Tibial artery (tissue), 4 donors: ENCODE data around the gene PPP1R3G.

Experiments used
- DNase-seq, 2 donors: peaks; one replicate each; pipeline ENCODE4 v3.0.0-alpha.2; 2019
- H3K27ac ChIP-seq, 2 donors: fragments of 200-600 bp; sonication (generic) in 1 of 2; 1 replicate in 1 of 2; 2 replicates in 1 of 2; pipeline ENCODE4 v1.5.1; 2018 to 2019; ENCODE audit warnings: mild to moderate bottlenecking in 1 of 2
- H3K27me3 ChIP-seq, 2 donors: fragments of 200-600 bp; sonication (generic) in 1 of 2; one replicate each; pipeline versions ENCODE4 v1.5.1 to v1.6.0; 2016 to 2019
- H3K36me3 ChIP-seq, 3 donors: fragments of 200-600 bp; sonication (generic) in 2 of 3; one replicate each; pipeline ENCODE4 v1.5.1; 2016 to 2019; ENCODE audit warnings: mild to moderate bottlenecking in 2 of 3
- H3K4me1 ChIP-seq, 4 donors: fragments of 200-600 bp; sonication (generic) in 2 of 4; 1 replicate in 3 of 4; 2 replicates in 1 of 4; pipeline ENCODE4 v1.5.1; 2016 to 2019
- H3K4me3 ChIP-seq, 2 donors: fragments of 200-600 bp; sonication (generic) in 1 of 2; 1 replicate in 1 of 2; 2 replicates in 1 of 2; pipeline ENCODE4 v1.5.1; 2018 to 2019; ENCODE audit warnings: mild to moderate bottlenecking in 2 of 2
- H3K9me3 ChIP-seq, 3 donors: fragments of 200-600 bp; sonication (generic) in 1 of 3; one replicate each; pipeline ENCODE4 v1.5.1; 2016 to 2019
- intact Hi-C: fragments of 100-400 bp; cut with DNase I; formaldehyde crosslinking; loops from one replicate; pipeline ENCODE4 v1.15.0; 2023; ENCODE audit warnings: low total_unique reads
- TF ChIP-seq, protein P1 (sequence below), 2 experiments: fragments of 200-600 bp in 1 of 2; fragments of 450-650 bp in 1 of 2; IDR thresholded peaks; one replicate each; pipeline ENCODE4 v1.5.1; 2017 to 2019; ENCODE audit warnings: antibody characterized with exemption in 2 of 2, mild to moderate bottlenecking in 1 of 2, moderate library complexity in 1 of 2

Gene PPP1R3G

DNA sequence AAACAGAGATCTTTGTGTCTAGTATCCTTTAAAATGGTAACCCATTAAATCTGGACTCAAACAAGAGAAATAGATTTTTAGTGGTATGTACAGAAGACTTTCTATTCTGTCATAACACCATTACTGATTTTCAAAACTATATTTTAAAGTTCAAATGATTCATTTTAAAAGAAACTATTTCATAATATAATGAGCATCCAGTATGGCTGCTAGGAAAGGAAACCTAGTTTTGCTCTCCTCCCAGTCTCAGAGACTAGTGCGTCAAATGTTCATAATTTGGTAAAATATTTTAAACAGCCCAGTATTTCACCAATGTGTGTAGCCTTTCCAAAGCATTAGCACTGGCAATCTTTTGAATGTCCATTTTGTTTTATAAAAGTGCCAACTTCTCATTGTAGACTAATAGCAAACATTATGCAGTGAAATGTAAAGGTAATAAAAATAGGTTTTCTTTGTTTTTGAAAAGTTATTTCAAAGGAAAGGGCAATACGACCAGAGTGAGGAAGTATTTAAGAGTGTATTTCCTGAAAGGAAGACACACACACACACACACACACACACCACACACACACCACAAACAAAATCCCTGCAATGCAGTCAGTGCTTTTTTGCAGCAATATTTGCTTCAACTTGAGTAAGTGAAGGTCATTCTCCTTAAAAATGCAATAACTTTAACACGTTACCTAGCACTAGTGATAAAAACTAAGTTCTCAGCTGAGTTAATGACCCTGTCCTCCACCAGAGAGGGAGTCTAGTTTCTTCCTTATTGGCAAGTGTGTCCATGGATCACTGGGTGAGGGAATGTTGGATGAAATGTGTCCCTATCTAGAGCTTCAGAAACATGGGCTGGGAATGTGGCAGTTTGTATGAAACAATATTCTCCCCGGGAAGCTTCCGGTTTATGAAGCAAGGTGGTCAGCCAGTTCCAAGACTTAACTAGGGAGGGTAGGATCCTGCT lies 4.6 kb downstream of the PPP1R3G start:
- no peaks in the 10 kb centered on the region for H3K27me3 ChIP-seq
- peaks cover 0 to 15% (median 11%) of the 10 kb centered on the region in 4 donors for H3K4me1 ChIP-seq
- no peaks in the 10 kb centered on the region for H3K36me3 ChIP-seq
- intact Hi-C loops: loop anchor here (10.0 kb wide), 1 partner anchor 675 kb away; no protein-coding TSS in a partner anchor
- DNase-seq: no peak
- H3K4me3 ChIP-seq: no peak overlapping the region
- H3K9me3 ChIP-seq: no peaks in the 10 kb centered on the region
- no peak overlapping the region for H3K27ac ChIP-seq
- TF ChIP-seq, protein P1, sequence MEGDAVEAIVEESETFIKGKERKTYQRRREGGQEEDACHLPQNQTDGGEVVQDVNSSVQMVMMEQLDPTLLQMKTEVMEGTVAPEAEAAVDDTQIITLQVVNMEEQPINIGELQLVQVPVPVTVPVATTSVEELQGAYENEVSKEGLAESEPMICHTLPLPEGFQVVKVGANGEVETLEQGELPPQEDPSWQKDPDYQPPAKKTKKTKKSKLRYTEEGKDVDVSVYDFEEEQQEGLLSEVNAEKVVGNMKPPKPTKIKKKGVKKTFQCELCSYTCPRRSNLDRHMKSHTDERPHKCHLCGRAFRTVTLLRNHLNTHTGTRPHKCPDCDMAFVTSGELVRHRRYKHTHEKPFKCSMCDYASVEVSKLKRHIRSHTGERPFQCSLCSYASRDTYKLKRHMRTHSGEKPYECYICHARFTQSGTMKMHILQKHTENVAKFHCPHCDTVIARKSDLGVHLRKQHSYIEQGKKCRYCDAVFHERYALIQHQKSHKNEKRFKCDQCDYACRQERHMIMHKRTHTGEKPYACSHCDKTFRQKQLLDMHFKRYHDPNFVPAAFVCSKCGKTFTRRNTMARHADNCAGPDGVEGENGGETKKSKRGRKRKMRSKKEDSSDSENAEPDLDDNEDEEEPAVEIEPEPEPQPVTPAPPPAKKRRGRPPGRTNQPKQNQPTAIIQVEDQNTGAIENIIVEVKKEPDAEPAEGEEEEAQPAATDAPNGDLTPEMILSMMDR (IDR thresholded peaks at IDR 0.05): no peak

DNA sequence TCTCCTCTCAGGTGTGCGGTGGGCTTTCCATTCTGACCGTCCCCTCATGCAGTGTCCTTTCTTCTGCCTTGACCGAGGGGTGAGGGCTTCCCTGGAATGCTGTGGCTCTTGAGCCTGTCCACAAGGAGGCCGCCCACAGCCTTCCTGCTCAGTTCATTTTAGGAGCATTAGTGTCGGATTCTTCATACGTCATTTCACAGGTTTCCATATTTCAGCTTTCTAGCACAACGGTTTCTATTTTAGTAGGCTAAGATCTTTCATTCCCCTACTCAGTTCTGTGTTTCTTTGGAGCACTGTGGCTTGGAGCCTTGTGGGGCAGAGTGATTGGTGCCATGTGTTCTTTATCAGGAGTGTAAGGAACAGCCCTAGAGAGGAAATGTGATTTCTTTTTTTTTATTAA lies 5.5 kb downstream of the PPP1R3G start:
- no peaks in the 10 kb centered on the region for H3K9me3 ChIP-seq
- TF ChIP-seq, protein P1 (IDR thresholded peaks at IDR 0.05): no peak
- no peak overlapping the region for H3K27ac ChIP-seq
- no peak for DNase-seq
- no peak overlapping the region for H3K4me3 ChIP-seq
- intact Hi-C loops: no loop called here
- H3K27me3 ChIP-seq: no peaks in the 10 kb centered on the region
- H3K4me1 ChIP-seq: peaks cover 0 to 15% (median 11%) of the 10 kb centered on the region in 4 donors
- H3K36me3 ChIP-seq: no peaks in the 10 kb centered on the region

DNA sequence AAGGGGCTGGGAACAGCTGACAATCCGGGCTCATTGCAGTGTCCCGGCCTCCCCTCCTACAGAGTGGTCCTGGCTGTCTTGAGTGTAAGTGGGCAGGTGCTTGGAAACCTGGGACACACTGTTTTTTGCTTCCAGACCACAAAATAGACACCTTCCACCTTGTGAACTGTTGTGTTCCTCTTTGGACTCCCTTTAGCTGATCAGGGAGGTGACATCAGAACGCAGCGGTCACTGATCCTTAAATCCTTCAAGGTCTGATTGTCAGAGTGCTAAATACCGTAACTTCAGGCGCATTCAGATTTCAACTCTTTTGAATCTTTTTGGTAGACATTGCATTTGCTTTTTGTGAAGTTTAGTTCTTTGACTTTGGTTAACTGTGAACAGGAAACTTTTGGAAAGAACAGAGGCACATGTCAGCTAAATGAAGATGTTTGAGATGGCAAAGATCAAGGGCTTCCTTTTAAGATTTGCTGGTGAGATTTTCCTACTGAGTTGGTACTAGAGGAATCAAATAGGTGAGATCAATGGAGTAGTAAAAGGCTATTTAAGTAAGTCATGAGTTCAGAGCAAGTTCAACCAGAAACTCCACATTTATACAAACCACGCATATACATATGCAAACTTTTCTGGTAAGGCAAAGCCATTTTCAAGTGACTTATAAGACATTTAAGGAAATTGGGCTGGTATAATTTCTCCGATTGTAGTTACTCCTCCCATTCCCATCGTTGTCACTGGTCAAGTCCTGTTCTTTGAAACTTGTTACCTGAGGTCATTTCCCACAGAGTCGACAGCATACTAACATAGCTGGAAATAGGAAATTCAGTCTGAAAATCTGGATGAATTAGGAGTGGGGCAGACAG lies 6.3 kb downstream of the PPP1R3G start:
- DNase-seq: no peak
- no peaks in the 10 kb centered on the region for H3K9me3 ChIP-seq
- intact Hi-C loops: no loop called here
- no peaks in the 10 kb centered on the region for H3K36me3 ChIP-seq
- no peaks in the 10 kb centered on the region for H3K27me3 ChIP-seq
- TF ChIP-seq, protein P1 (IDR thresholded peaks at IDR 0.05): no peak
- no peak overlapping the region for H3K4me3 ChIP-seq
- peaks cover 0 to 8% (median 6%) of the 10 kb centered on the region in 4 donors for H3K4me1 ChIP-seq
- H3K27ac ChIP-seq: no peak overlapping the region

DNA sequence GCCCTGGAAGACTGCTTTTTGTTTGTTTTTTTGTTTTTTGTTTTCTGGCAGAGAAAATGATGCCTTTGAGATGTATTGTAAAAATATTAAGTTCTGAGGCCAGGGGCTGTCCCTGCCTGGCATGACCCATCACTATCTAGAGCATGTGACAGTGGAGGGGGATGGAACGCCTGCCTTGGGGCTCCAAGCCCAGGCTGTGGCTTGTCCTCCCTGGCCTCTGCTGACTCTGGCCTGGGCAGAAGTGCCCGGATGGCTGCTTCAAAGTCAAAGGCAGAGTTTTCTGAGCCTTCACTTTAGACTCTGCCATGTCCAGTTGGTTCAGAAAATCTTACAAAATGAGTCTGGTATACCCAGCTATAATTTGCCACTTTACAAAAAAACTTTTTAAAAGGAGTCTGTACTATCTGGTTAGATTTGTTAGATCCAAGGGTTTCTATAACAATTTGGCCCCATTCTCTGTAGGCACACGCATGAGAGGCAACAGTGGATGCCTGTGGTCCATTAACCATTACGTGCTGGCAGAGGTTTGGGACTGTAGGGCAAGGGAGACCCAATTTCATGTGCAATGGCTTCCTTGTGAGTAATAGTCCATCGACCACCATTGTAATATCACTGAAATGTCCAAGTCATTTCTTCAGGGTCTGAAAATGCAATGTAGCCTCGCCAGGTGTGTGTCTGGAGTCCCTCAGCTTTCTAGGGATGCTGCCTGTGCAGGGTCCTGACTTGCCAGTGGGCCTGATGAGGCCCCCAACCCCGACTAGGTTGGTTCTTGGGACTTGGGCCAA lies 8.3 kb downstream of the PPP1R3G start:
- TF ChIP-seq, protein P1 (IDR thresholded peaks at IDR 0.05): no peak
- Histone ChIP-seq H3K27me3 (no peaks in the 10 kb centered on the region), H3K4me1 (no peaks in the 10 kb centered on the region), H3K4me3 (no peak overlapping the region), H3K27ac (peak overlapping the region; percentile 0 to 28), H3K9me3 (no peaks in the 10 kb centered on the region), H3K36me3 (no peaks in the 10 kb centered on the region)
- no peak for DNase-seq
- intact Hi-C loops: no loop called here

DNA sequence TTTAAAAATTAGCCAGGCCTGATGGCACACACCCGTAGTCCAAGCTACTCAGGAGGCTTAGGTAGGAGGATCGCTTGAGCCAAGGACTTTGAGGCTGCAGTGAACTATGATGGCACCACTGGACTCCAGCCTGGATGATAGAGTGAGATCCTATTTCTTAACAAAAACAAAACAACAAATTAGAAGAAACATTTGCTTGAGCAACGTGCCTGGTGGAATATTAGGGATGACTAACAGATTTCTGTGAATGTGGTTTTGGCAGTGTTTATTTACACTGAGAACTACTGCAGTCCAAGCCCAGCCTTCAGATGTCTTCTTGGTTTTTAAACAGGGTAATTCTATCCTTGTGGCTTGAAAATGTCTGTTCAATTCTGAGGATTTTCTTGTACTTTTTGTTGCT lies 9.2 kb downstream of the PPP1R3G start:
- no peaks in the 10 kb centered on the region for H3K4me1 ChIP-seq
- DNase-seq: peak in 1 of 2 donors; percentile 38
- H3K4me3 ChIP-seq: no peak overlapping the region
- no peaks in the 10 kb centered on the region for H3K36me3 ChIP-seq
- no peaks in the 10 kb centered on the region for H3K27me3 ChIP-seq
- H3K27ac ChIP-seq: peak overlapping the region in 1 of 2 donors; percentile 0
- intact Hi-C loops: no loop called here
- no peaks in the 10 kb centered on the region for H3K9me3 ChIP-seq
- TF ChIP-seq, protein P1 (IDR thresholded peaks at IDR 0.05): no peak
